Stimulated activated CD4-positive, alpha-beta T cell treated with anti-CD3 and anti-CD28 coated beads, Interleukin-1b, Interleukin-23, amount 100 ng/mL, for 48 hours (primary cell): Measurements from ENCODE around the gene ENOPH1.
"Not testable (repeated sequence)": the region's sequence is repeated elsewhere in the genome, so short reads cannot be mapped to it uniquely, and the experiment has no call there.

Experiments
- DNase-seq: peaks from one replicate; pipeline ENCODE4 v3.0.0-alpha.2; 2020

ENOPH1 gene

DNA sequence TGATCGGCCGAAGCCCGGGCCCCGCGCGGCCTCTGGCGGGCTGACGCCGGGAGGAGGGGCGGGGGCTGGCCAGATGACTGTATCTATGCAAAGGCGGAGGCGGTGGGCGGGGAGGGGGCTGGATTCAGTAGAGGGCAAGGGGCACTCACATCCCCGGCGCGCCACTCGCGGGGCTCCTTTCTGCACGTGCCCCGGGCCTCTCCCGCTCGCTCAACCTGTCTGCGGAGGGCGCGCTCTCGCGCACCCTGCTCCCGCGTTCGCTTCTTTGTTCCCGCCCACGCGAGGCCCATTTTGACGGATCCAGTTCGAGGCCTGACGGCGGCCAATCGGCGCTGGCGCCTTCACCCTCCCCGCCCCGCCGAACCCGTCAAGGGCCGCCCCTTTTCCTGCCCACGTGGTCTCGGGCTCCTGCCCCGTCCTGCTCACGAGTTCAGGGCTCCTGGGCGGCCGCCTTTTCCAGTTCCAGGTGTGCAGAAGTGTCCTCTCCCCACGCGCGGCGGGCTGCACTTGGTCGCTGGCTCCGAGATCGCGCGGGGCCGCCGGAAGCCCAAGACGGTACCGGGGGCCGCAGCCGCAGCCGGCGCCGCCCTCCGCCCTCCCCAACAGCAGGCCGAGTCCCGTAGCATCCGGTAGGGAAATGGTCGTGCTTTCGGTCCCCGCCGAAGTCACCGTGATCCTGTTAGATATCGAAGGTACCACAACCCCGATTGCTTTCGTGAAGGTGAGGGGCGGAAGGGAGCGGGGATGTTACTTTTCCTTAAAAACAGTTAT is at the start of gene ENOPH1, which contains the start of gene HNRNPDL:
Gene ENOPH1, plus strand, starts transcription at position 398 of the 771 bp plus-strand sequence. Its CDS starts 240 bp downstream, at position 638.
Gene HNRNPDL, minus strand, starts transcription at position 270 of the 771 bp plus-strand sequence. CDS start 772 bp downstream, outside the sequence.
- DNase-seq, result peak; percentile 99

GRCh38 chr4:82380831-82381230 is 49.6 kb upstream of the ENOPH1 start:
- no peak for DNase-seq

DNA sequence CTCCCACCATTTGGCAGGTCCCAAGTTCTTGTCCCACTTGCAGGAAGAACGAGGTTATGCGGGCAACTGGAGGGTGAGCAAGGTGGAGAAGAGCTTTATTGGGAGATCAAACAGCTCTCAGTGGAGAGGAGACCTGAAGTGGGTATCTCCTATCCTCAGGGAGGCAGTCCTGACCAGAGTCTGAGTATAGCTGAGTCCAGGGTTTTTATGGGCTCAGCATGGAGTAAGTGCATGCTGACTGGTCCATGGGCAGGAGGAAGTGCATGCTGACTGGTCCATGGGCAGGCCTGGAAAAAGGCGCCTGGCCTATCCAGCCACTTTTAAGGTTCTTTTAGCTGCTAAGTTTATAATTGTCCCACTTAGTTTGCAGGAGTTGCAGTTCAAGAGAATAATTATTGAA is 49.2 kb upstream of the ENOPH1 start:
- no peak for DNase-seq

GRCh38 chr4:82381661-82382296 is 48.6 kb upstream of the ENOPH1 start:
- peak; percentile 25 for DNase-seq

GRCh38 chr4:82382751-82383150 is 47.6 kb upstream of the ENOPH1 start:
- no peak for DNase-seq

DNA sequence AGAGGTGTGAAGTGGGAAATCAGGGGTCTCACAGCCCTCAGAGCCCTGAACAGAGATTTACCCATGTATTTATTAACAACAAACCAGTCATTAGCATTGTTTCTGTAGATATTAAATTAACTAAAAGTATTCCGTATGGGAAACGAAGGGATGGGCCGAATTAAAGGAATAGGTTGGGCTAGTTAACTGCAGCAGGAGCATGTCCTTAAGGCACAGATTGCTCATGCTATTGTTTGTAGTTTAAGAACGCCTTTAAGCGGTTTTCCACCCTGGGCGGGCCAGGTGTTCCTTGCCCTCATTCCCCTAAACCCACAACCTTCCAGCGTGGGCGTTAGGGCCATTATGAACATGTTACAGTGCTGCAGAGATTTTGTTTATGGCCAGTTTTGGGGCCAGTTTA is 44.1 kb upstream of the ENOPH1 start:
- DNase-seq, result not testable (repeated sequence)

GRCh38 chr4:82388405-82388804 is 42.0 kb upstream of the ENOPH1 start:
- DNase-seq, result no peak

- DNase-seq, result not testable (repeated sequence)
These were observed 40.3 kb upstream of the ENOPH1 start for GRCh38 chr4:82390061-82390460.

GRCh38 chr4:82394896-82395295 is 35.5 kb upstream of the ENOPH1 start:
- DNase-seq, result no peak

GRCh38 chr4:82397527-82397926 is 32.9 kb upstream of the ENOPH1 start:
- DNase-seq, result no peak

DNA sequence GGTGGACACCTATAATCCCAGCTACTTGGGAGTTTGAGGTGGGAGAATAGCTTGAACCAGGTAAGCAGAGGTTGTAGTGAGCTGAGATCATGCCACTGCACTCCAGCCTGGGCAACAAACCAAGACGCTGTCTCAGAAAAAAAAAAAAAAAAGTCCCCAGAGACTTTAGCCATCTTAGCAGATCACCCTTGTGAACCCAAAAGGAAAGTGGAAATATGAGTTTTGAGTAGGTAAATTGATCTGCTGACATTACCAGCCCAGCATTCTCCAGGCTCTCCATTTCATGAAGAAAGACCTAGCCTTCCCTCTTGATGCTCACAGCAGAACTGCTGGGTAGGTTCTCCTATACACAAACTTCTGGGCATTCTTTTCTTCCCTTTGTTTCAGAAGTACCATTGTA is 32.1 kb upstream of the ENOPH1 start:
- no peak for DNase-seq

GRCh38 chr4:82401600-82401999 is 28.8 kb upstream of the ENOPH1 start:
- no peak for DNase-seq

GRCh38 chr4:82402196-82402775 is 28.1 kb upstream of the ENOPH1 start:
- DNase-seq, result no peak

GRCh38 chr4:82403725-82404124 is 26.7 kb upstream of the ENOPH1 start:
- no peak for DNase-seq

DNA sequence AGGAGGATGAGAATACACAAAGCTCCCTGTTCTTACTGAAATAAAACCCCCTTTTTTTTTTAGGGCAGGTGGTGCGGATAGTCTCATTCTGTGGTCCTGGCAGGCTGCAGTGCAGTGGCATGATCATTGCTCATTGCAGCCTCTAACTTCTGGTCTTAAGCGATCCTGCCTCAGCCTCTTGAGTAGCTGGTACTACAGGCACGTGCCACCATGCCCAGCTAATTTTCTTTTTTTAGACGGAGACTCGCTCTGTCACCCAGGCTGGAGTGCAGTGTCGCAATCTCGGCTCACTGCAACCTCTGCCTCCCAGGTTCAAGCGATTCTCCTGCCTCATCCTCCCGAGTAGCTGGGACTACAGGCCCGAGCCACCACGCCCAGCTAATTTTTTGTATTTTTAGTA is 15.3 kb upstream of the ENOPH1 start:
- DNase-seq, result not testable (repeated sequence)

GRCh38 chr4:82415922-82416365 is 14.4 kb upstream of the ENOPH1 start:
- no peak for DNase-seq

GRCh38 chr4:82419451-82419850 is 10.9 kb upstream of the ENOPH1 start:
- no peak for DNase-seq

- no peak for DNase-seq
These were observed 8.4 kb upstream of the ENOPH1 start for GRCh38 chr4:82421796-82422560.

DNA sequence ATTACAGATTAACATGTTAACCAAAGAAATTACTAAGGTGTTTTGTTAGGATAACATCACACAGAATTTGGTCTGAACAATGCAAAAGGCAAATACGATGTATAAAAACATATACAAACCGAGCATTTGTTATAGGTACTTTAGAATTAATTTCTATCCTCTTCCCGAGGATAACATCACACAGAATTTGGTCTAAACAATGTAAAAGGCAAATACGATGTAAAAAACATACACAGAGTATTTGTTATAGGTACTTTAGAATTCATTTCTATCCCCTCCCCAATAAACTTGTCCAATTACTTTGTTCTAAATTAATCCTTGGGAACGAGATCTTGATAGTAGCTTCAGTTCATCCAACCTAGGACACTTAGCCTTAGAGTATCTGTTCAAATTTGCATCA is 7.8 kb upstream of the ENOPH1 start:
- no peak for DNase-seq

- no peak for DNase-seq
These were observed 6.9 kb upstream of the ENOPH1 start for GRCh38 chr4:82423245-82424054.

DNA sequence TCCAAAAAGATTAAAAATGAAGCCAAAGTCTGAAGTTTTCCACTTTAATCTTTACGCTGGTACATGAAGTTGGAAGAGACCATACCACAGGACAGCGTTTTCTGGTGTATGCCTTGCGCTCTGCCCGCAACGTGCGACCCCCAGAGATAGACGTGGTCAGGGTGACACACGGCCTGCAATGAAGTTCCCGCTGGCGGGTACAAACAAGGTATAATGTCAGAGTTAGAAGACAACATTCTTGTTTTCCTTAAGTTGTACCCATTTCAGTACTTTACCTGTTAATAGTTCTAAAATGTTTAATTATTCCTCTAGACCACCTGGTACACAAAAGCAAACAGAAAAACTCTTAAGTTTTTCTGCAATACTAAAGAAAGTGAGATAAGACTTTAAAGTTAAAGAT is 4.9 kb upstream of the ENOPH1 start:
- no peak for DNase-seq

- no peak for DNase-seq
These were observed 1.8 kb upstream of the ENOPH1 start for GRCh38 chr4:82428526-82428968.
